ENCODE measurements around the gene LRRC8A. TPM values are rescaled to one million over a fixed set of nuclear protein-coding genes. Genes with fewer than 3 reads are reported as not detected.

Gene LRRC8A
- total and polyA plus RNA-seq, 2 of the 13 experiments (the other 11 are each of a cell fraction or from before 2014, with no cell fraction given), result 16.1 to 40.6 TPM

DNA sequence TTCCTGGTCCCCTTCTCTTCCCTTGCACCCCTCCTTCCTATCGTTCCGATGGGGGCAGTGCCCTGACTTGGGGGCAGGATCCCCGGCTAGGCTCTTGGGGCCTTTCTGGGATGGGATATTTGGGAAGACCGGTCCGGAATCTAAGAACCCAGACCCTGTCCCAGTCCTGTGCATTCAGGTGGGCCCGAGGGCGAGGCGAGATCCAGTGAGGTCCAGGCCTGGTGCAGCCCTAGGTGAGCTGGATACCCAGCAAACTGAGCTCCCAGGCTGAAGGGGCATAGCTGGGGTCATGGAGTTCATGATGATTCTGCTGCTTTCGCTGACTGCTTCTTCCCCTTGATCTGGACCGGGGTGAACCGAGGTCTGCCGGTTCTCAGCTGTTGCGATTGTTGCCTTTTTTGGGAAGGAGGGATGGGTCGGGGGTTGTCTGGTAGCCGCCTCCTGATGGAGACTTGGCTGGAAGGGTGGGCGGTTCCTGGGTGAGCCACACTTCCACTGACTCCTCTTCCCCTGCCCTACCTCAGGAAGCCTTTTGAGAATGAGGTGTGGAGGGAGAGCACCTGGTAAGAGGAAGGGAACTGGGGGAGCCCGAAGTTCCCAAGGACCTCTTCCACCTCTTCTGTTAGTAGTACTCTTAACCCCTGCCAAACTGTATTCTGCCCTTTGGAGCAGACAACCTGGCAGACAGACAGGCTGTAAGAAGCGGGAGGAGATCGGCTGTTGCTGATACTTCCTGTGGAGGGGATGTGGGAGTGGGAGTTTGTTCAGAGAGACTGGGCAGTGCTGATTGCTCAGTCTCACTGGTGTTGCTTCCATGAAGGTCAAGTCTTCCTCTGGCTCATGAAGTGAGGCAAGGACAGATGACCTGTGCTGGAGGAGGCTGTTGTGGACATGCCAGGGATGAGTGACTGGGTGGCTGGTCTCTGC is 1.0 kb downstream of the LRRC8A start (continued):
- TF ChIP-seq SKIL (CRISPR knock-in tag; IDR thresholded peaks at IDR 0.05; ENCODE audit: borderline replicate concordance) (peak; percentile 39; the same call in 1 of the 2 replicates), NR1H2 (CRISPR knock-in tag; IDR thresholded peaks at IDR 0.05; ENCODE audit: borderline replicate concordance, low read depth) (0 out of 2 replicates have a peak, but pooled peaks have one; percentile 29), ZNF652 (CRISPR knock-in tag; IDR thresholded peaks at IDR 0.05; ENCODE audit: borderline replicate concordance, low read depth) (peak; percentile 67; the same call in 1 of the 2 replicates), ZFP90 (CRISPR knock-in tag; IDR thresholded peaks at IDR 0.05; ENCODE audit: borderline replicate concordance) (0 out of 2 replicates have a peak, but pooled peaks have one; percentile 33), KDM5A (IDR thresholded peaks at IDR 0.05; ENCODE audit: borderline replicate concordance, low read length) (peak; percentile 21), SP5 (CRISPR knock-in tag; IDR thresholded peaks at IDR 0.05; ENCODE audit: borderline replicate concordance, low read depth) (peak; percentile 48; the same call in 1 of the 2 replicates), SRF (IDR thresholded peaks at IDR 0.05; ENCODE audit: low read depth, low read length) (peak; percentile 79; the same call in 1 of the 2 replicates), ZSCAN21 (CRISPR knock-in tag; IDR thresholded peaks at IDR 0.05; ENCODE audit: borderline replicate concordance) (peak; percentile 87; the same call in 1 of the 2 replicates), ZNF609 (CRISPR knock-in tag; IDR thresholded peaks at IDR 0.05; ENCODE audit: borderline replicate concordance) (peak; percentile 46; the same call in 1 of the 2 replicates), CSRNP2 (CRISPR knock-in tag; conservative IDR thresholded peaks at IDR 0.05; ENCODE audit: low read depth) (no peak), SKI (IDR thresholded peaks at IDR 0.05; ENCODE audit: partially characterized antibody) (peak; percentile 26)
- TF ChIP-seq, protein P1, sequence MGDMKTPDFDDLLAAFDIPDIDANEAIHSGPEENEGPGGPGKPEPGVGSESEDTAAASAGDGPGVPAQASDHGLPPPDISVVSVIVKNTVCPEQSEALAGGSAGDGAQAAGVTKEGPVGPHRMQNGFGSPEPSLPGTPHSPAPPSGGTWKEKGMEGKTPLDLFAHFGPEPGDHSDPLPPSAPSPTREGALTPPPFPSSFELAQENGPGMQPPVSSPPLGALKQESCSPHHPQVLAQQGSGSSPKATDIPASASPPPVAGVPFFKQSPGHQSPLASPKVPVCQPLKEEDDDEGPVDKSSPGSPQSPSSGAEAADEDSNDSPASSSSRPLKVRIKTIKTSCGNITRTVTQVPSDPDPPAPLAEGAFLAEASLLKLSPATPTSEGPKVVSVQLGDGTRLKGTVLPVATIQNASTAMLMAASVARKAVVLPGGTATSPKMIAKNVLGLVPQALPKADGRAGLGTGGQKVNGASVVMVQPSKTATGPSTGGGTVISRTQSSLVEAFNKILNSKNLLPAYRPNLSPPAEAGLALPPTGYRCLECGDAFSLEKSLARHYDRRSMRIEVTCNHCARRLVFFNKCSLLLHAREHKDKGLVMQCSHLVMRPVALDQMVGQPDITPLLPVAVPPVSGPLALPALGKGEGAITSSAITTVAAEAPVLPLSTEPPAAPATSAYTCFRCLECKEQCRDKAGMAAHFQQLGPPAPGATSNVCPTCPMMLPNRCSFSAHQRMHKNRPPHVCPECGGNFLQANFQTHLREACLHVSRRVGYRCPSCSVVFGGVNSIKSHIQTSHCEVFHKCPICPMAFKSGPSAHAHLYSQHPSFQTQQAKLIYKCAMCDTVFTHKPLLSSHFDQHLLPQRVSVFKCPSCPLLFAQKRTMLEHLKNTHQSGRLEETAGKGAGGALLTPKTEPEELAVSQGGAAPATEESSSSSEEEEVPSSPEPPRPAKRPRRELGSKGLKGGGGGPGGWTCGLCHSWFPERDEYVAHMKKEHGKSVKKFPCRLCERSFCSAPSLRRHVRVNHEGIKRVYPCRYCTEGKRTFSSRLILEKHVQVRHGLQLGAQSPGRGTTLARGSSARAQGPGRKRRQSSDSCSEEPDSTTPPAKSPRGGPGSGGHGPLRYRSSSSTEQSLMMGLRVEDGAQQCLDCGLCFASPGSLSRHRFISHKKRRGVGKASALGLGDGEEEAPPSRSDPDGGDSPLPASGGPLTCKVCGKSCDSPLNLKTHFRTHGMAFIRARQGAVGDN (CRISPR knock-in tag; IDR thresholded peaks at IDR 0.05), result peak; percentile 28
